ENCODE results near the gene POU2AF2.

DNA sequence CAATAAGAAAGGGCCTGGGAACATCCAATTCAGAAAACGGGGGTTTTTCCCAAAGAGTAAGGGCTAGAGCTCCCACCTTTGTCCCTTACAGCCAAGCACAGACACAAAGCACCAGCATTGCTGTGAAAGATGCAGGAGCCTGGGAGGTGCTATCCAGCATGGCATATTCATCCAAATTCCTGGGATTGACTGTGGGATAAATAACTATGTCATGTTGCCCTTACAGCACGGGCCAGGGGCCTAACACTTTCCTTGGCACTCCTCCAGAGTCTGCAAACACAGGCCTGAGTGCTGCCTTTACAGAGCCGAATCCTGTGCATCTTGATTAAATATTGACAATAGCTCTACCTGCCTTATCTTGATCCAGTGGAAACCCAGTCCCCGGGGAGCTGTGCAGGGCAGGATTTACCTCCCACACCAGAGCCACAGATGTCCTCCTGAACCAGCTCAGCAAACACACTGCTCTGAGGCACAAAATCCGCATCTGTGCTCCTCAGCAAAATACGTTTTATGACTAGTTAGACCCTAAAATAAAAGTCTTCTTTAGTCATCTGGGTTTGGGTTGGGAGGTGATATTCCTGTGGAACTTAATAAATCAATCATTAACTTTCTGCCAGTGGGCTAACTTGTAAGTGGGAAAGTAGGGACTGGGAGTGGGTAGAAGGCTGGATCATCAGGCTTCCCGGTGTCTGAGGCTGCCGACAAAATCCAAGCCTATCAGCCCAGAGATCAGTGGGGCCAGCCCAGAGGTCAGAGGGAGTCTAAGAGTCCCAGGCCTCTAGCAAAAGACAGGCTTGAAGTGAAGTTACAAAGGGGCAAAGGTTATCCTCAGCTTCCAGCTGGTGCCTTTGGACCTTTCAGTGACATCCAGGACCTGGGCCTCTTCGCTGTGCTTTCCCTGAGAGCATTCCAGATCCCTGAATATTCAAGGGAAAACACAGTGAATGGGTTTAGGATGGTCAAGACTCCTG lies 89.3 kb downstream of the POU2AF2 start:
- TF ChIP-seq, protein P1, sequence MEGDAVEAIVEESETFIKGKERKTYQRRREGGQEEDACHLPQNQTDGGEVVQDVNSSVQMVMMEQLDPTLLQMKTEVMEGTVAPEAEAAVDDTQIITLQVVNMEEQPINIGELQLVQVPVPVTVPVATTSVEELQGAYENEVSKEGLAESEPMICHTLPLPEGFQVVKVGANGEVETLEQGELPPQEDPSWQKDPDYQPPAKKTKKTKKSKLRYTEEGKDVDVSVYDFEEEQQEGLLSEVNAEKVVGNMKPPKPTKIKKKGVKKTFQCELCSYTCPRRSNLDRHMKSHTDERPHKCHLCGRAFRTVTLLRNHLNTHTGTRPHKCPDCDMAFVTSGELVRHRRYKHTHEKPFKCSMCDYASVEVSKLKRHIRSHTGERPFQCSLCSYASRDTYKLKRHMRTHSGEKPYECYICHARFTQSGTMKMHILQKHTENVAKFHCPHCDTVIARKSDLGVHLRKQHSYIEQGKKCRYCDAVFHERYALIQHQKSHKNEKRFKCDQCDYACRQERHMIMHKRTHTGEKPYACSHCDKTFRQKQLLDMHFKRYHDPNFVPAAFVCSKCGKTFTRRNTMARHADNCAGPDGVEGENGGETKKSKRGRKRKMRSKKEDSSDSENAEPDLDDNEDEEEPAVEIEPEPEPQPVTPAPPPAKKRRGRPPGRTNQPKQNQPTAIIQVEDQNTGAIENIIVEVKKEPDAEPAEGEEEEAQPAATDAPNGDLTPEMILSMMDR (IDR thresholded peaks at IDR 0.05), result no peak
- no peak for TF ChIP-seq POLR2A (IDR thresholded peaks at IDR 0.05)
